Measurements from ENCODE around the gene RASGRP4. TPM values are rescaled to one million over a fixed set of nuclear protein-coding genes. Genes with fewer than 3 reads are reported as not detected.

RASGRP4 gene
- total RNA-seq, 1 experiment from 2014 or later, result not detected

DNA sequence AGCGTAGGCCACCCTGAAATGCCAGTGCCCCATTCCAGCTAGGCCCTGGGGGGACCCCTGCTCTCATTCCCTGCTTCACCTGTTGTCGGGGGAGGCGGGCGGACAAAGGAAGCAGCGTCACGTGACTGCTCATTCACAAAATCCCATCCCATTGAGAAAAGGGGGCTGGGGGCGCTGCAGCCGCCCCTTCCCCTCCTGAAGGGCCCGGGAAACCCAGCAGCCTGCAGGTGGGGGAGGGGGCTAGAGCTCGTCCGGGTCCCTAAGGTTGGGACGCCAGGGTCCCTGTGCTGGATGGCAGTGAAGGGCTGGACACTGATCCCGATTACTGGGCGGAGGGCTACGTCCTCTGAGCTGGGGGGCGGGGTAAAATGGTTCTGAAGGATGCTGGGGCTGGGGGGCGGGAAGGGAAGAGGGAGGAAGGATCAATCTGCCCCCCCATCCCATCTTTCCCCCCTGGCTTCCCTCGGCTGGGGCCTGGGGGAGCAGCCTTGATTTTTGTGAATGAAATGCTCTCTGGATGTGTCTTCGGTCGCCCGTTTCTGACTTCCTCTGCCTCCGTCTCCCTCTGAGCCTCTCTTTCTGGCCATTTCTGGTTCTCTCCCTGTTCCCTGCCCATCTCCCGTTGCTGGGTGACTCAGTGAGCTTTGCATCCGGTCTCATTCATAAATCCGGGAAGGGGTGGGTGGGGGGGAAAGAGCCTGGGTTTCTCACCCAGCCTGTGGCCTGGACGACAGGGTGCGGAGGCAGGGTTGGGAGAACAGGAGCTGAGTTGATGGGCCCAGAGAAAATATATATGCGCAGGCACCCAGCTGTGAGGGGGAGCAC, 36.7 kb downstream of the RASGRP4 start:
- peak; percentile 86 for DNase-seq (ENCODE audit: low read depth)

DNA sequence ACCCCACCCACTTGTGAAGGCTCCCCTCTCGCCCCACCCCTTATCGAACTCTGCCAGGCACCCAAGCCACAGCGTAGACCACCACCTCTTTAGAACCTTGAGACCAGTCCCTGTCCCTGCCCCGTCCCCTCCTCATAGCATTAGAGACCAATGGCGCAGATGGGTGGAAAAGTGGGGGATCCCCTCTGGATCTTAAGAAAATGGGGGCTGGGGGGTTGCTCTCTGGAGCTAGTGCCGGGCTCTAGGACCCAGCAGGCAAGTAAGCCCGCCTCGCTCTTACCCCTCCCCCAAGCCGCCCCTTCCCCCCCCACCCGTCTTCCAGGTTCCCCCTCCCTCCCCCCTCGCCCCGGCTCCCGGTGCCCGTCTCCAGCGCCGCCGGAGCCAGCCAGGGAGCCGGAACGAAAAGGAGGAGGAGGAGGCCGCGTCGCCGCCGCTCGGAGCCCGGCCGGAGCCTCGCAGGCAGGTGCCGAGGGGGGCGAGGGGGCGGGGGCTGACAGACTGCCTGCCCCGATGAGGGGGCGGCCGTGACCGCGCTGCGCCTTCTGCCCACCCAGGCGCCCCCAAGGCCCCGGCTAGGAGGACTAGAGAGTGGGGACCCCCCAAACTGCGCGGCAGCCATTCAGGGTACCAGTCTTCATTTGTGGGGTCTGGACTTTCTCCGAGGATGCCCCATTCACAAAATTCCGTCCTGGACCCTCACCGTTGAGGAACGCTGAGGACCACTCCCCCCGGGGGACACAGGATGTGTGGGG, 37.5 kb downstream of the RASGRP4 start, which contains the start of gene SPRED3:
TSS of gene SPRED3 (plus strand) at position 349 of the 752 bp plus-strand sequence. CDS start 1,606 bp downstream, outside the sequence.
- peak; percentile 42 for DNase-seq (ENCODE audit: low read depth)

DNA sequence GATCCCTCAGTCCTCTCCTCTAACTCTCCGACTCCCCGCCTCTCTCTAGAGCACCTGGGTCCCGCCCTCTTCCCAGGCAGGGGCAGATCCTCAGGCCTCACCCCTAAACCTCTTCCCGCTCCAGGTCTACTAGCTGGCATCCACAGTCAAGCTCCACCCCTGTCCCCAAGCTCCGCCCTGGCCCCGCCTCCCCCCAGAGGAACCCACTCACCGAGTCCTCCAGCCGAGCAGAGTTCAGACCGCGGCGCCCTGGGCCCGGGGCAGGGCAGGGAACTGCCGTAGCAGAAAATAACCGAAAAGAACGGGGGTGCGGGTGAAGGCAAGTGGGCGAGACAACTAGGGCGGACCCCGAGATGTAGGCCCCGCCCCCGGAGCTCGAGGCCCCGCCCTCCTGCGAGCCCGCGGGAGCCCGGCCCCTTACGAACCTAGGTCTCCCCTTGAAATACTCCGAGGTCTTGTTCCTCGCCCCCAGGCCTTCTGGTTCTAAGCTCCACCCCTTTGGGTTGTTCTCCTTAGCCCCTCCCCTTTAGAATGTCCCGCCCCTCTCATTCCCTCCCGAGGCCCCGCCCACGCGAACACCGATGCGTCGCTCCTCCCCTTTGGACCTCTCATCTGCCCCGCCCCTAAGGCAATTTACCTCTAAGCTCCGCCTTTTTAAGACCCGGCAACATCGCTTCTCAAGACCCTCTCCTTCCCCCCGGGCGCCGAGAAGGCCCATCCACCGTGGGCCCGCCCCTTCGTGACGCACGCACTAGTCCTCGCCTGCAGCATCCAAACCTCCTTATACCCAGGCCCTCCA, 38.3 kb downstream of the RASGRP4 start, which contains the start of gene GGN:
TSS of gene GGN (minus strand) at position 485 of the 799 bp plus-strand sequence. CDS start 773 bp downstream, outside the sequence.
- peak; percentile 92 for DNase-seq (ENCODE audit: low read depth)

DNA sequence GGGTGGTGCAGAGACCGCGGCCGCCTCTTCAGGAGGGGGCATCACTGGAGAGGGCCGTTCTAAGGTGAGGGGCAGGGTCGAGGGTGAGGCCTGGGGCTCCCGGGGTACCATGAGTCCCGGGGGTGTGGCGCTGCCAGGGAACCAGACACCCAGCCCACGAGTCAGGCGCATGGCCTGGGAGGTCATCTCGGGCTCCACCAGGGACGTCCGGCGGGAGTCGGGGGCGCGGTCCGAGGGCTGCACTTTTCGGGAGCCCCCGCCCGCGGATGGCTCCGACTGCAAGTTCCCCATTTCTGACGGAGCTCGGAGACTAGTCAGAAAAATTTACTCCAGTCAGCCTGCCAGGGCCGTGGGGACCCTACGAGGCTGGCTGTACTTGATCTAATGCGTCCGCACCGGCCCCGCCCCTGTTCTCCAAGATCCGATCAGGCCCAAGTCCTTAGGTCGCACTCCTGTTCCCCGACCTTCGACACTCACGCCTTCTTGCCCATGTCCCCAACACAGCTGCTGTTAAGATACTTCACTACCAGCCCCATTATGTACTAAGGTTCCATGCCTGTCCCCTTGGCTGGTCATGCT, 39.0 kb downstream of the RASGRP4 start:
- peak; percentile 43 for DNase-seq (ENCODE audit: low read depth)

DNA sequence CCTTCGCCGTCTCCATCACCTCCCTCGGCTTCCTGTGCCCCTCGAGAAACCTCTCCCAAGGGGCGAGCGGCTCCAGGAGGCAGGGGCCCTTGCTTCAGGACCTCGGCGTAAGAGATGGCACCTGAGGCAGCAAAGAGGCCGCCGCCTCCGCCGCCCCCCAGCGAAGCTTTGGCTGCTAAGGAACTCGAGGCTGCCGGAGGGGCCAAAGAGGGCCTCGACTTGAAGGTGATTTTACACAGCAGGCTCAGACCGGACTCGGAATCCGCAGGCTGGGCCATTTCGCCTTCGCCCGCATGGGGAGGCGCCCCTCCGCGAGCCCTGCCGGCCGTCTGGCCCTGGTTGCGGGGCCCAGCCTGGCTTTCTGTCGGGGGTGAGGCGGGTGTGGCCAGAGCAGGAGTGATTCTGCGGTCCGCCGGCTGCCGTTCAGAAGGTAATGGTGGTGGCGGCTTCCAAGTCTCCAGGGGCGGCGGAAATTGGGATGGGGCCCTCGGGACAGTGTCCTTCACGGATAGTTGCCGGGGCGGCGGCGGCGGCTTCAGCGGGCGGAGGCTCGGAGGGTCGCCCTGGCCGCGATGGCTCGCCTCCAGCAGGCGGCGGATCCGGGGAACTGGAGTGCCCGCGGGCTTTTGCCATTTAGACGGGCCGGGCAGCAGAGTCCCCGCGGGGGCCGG, 39.6 kb downstream of the RASGRP4 start:
- DNase-seq (ENCODE audit: low read depth), result no peak

DNA sequence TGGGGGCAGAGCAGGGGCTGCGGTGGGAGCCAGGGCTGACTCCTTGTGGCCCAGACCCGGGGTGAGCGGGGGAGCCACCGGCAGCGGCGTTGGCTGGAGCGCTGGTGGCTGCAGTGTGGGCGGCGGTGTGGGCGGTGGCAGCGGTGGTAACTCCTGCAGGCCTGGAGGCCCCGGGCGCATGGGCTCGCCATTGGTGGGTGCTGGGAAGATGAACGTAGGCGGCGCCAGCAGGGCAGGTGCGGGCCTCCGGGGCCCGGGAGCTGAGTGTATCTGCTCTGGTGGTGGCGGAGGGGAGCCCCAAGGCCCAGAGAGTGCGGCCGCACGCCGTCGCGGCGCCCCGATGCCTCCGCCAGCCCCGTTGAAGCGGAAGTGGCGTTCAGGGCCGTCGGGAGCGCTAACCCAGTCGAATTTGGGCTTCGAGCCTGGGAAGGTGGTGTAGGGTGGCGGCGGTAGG, 40.2 kb downstream of the RASGRP4 start:
- no peak for DNase-seq (ENCODE audit: low read depth)

DNA sequence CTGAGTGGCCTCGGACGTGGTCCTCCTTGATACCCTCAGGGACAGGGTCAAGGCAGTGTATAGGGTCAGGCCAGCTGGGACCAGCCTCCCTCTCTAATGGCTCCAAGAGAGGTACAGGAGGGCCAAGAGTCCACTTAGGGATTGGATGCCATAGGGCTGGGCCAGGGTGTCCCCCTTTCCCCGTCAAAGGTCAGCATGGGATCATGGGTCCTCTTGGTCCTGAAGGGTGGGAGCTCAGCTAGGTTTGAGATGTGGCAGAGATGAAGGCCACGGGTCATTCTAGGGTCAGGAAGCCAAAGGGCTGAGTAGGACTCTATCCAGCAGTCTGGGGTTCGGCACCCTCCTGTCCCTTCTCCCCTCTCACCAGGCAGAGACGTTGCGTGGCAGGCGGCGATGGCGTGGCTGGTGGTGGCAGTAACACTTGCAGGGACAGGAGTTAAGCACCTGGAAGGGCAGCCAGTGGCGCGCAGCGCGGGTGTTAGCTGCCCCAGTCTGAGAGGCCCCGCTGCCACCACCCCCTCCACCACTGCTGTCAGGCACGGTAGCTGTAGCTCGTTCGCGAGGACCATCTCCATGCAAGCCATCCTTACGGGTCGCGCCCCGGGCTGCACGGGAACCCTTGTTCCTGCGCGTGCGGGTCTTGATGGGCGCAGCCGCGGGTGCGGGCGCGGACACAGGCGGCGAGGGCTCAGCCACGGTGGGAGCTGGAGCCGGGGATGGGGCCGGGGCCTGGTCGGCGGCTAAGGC, 40.8 kb downstream of the RASGRP4 start:
- no peak for DNase-seq (ENCODE audit: low read depth)

DNA sequence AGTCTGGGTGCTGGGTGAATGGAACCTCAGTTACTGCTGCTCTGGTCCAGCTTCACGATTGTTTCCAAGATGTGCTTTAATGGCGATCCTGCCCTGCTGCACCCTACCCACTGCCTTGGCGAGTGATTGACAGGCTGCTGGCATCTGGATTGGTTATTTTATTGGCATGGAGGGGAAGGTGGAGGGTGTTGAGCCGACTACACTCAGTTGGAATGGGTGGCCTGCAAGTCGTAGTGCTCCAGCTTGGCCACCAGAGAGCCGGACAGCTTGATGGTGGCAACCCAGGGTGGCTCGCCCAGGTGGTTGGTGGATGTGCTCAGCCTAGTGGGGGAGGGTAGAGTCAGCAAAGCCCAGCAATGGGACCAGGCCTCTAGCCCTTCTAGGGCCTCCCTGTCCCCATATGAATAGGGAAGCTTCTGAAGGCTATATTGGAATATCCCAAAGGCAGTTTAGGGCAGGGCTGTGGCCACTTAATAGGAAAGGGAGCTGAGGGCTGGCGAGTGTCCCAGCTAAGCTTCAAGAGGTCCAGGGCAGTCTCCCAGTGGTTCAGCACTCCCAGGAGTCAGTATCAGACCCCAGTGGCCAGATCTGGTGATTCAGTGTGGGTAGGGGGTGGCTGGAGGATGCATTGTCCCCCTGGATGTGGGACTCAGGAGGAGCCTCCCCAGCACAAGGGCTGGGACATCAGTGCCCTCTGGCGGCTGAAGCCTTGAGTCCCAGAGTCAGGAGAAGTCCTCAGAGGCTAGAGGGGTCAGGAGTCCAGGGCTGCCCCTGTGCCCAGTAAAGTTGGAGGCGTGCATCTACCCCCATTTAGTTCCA, 41.6 kb downstream of the RASGRP4 start:
- DNase-seq (ENCODE audit: low read depth), result peak; percentile 51

DNA sequence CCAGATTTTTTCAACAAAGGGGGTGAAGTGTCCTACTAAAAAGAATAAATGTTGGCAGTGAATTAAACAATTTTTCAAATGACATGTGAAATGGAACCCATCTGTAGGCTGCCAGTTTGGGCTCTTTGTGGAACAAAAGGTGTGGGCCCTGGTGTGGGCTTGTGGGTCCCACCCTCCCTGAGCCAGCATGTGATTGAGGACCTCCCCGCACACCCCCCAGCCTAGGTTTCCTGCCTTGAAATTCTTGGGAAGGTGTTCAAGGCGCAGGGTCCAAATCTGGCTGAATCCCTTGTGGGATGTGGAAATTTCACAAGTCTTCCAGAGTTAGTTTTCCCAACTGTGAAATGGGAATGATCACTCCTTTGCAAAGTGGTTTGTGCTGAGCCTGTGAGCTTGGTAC, 42.3 kb downstream of the RASGRP4 start:
- no peak for DNase-seq (ENCODE audit: low read depth)

DNA sequence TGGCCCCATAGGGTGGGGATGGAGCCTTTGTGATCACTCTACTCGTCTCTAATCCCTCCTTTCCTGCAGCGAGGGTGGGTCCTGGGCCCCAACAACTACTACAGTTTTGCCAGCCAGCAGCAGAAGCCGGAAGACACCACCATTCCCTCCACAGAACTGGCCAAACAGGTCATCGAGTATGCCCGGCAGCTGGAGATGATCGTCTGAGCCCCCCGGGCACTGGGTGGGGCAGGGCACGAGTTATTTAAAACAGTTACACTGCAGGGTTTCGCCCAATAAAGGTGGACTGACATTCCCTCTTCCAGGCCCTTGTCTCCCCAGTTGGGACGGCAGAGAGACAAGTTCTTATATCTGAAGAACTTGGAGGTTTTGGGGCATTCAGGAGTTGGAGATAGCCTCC, 42.8 kb downstream of the RASGRP4 start:
- DNase-seq (ENCODE audit: low read depth), result no peak

DNA sequence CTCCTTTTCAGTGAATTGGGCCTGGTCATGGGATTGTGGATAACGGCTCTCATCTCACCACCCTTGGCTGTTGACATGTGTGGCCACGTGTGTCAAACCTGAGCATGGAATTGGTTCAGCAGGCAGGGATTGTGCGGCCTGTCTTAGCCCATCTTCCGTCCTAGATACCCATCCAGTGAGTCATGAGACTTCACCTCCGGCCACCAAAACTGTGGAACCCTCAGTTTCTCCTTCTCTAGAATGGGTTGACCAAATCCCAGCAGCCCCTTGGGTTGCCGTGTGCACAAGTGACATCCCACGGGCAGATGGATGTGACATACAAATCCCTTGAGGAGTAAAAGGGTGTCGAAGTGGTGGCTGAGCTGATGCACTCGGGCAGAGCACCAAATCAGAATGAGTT, 44.9 kb downstream of the RASGRP4 start:
- no peak for DNase-seq (ENCODE audit: low read depth)

DNA sequence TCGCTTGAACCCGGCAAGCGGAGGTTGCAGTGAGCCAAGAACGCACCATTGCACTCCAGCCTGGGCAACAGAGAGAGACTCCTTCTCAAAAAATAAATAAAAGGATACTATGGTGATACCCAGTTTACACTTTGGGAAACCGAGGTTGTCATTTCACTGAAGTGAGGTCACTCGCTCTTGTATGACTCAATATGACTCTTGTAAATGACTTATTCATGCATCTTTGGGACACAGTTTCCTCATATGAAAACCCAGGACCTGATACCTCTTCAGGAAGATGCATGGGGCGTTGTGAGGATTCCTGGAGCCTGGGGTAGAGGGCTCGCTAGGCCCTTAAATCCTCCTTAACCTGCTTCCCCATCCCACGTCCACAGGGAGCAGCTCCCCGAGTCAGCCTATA, 47.2 kb downstream of the RASGRP4 start:
- DNase-seq (ENCODE audit: low read depth), result no peak

DNA sequence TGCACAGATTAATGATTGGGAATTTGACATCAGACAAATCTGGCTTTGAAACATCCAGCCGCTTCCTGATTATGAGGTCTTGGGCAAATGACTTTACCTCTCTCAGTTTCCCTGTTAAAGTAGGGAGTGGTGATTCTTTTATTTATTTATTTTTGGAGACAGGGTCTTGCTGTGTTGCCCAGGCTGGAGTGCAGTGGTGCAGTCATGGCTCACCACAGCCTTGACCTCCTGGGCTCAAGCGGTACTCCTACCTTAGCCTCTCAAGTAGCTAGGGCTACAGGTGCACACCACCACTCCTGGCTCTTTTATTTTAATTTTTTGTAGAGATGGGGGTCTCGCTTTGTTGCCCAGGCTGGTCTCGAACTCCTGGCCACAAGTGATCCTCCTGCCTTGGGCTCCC, 49.0 kb downstream of the RASGRP4 start:
- DNase-seq (ENCODE audit: low read depth), result no peak

DNA sequence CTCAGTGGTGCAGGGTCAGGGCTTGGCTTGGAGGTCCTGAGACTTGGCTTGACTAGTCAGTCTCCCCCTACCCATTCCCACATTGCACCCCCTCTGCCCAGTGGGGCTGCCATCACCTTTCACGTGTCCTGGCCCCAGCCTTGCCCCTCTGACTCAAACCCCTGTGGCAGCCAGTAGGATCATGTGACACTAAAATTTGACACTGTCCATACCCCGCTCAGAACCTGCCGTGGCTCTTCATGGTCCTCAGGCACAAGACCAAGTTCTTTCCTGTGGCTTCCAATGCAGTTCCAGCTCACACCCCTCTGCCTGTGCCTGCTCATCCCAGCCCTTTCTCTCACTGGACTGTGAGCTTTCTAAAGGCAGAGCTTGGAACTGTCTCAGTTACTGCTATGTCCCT, 49.4 kb downstream of the RASGRP4 start:
- no peak for DNase-seq (ENCODE audit: low read depth)

DNA sequence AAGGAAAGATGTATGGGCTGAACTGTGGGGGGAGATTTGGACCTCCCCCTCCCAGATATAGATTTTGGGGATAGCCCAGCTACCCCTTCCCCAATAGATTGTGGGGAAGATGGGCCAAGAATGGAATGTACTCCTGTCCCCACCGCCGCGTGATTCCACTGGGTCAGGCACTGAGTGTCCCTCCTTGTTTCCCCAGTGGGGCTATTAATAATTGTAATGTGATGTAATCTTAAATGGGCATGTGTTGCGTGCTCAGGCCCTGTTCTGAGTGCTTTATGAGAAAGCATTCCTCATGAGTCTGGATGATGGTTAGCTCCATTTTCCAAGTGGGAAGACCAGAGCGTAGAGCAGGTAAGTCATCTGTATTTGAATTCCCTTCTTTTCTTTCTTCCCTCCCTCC, 50.3 kb downstream of the RASGRP4 start:
- DNase-seq (ENCODE audit: low read depth), result no peak

DNA sequence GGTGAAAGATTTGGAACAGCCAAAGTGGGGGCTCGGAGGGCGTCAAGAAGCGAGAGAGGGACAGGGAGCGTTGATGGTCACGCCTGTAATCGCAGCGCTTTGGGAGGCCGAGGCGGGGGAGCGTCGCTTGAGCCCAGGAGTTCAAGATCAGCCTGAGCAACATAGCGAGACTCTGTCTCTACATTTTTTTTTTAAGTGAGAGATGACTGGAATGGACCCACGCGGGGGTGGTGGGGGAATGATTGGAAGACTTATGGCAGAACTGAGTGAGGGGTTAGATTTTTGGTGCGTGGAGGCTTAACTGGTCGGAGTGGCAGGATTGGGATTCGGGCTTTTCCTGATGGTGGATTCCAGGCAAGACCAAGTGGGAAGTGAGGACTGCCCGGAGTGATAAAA, 50.9 kb downstream of the RASGRP4 start:
- DNase-seq (ENCODE audit: low read depth), result no peak

DNA sequence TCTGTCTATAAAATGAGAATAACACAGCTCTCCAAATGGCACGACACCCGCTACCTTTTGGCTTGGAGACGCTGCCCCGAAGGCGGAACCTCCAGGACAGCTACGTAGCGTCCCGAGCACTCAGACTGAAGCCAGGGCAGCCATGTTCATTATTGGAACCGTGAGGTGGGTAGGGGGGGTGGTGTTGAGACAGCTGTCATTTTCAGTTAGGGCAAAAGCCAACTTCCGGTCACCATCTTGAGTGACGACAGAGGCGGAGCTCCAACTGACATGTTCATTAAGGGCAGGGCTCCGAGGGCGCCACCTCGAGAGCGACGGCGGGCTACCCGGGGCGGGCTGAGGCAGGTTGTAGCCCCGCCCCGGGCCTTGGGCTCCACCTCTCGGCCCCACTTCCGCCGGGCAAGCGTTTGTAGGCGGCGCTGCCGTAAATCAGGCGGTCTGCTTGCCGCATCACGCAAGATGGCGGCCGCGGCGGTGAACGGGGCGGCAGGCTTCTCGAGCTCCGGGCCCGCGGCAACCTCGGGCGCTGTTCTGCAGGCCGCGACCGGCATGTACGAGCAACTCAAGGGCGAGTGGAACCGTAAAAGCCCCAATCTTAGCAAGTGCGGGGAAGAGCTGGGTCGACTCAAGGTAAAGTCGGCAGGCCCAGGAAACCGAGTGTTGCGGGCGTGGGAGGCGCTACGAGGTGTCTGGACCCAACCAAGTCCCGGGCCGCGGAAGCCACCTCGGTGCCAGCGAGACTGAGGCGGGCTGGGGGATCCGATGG, 51.5 kb downstream of the RASGRP4 start, which contains the start of gene PSMD8:
TSS of gene PSMD8 (plus strand) at position 240 of the 766 bp plus-strand sequence. CDS start at position 271, 31 bp downstream.
- peak; percentile 99 for DNase-seq (ENCODE audit: low read depth)

DNA sequence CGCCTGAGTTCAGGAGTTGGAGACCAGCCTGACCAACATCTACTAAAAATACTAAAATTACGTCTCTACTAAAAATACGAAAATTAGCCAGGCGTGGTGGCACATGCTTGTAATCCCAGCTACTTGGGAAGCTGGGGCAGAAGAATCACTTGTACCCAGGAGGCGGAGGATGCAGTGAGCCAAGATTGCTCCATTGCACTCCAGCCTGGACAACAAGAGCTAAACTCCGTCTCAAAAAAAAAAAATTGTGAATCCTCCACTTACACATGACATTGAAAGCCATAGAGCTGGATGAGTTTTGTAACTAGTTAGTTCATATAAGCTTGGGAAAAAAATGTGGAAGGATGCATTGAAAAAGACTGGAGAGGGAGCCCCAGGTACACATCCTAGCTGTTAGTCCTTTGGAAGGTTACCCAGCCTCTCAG, 52.1 kb downstream of the RASGRP4 start:
- no peak for DNase-seq (ENCODE audit: low read depth)
